ENCODE data around the gene PLA2G5. TPM values are rescaled to one million over a fixed set of nuclear protein-coding genes. Genes with fewer than 3 reads are reported as not detected.

Gene PLA2G5
- total RNA-seq, 2 experiments from 2014 or later: not detected

DNA sequence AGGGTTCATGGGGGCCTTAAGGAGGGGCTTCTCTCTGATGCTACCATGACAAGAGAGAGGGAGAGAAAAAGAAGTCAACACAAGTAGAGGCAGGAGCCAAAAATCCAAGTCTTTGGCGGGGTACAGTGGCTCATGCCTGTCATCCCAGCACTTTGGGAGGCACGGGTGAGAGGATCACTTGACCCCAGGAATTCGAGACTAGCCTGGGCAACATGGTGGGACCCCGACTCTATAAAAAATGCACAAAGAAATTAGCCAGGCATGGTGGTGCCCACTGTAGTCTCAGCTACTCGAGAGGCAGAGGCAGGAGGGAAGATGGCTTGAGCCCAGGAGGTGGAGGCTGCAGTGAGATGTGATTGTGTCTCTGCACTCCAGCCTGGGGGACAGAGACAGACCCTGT lies 8.7 kb downstream of the PLA2G5 start:
- Histone ChIP-seq H3K4me2 (ENCODE audit: low read length) (peak overlapping the region; percentile 52), H4K20me1 (ENCODE audit: insufficient read depth, low read length) (no peaks in the 10 kb centered on the region), H3K4me1 (ENCODE audit: insufficient read depth, low read length, poor library complexity, severe bottlenecking) (peaks cover 37% of the 10 kb centered on the region), H3K9me2 (ENCODE audit: insufficient read depth, low read length) (no peaks in the 10 kb centered on the region), H3K27ac (ENCODE audit: low read depth, low read length, poor library complexity, severe bottlenecking) (peak overlapping the region; percentile 8), H3K79me2 (ENCODE audit: insufficient read depth, low read depth, low read length) (no peaks in the 10 kb centered on the region), H3K4me3 (ENCODE audit: low read depth, low read length, poor library complexity, severe bottlenecking) (no peak overlapping the region), H2AFZ (ENCODE audit: low read length) (peak overlapping the region; percentile 50; the same call in 1 of the 2 replicates), H3K9me3 (ENCODE audit: low read length) (no peaks in the 10 kb centered on the region), H3K36me3 (ENCODE audit: insufficient read depth, low read length) (no peaks in the 10 kb centered on the region)
- BruUV-seq (replicated peaks): no TSS peak
- intact Hi-C loops (cut with micrococcal nuclease; ENCODE audit: unreplicated experiment): no loop called here
- no peak for TF ChIP-seq EZH2phosphoT487 (IDR thresholded peaks at IDR 0.05; ENCODE audit: borderline replicate concordance, low read depth, low read length)
- TF ChIP-seq CTCF (conservative IDR thresholded peaks at IDR 0.05; ENCODE audit: low read length): no peak
- DNase-seq (ENCODE audit: low spot score): no peak
- ChIA-PET CTCF (ENCODE audit: unreplicated experiment) (no interaction called here), POLR2A (interaction anchor here (0.7 kb wide), 3 partner anchors 36 to 506 kb away, joined by 3 to 4 read pairs (median 4); no protein-coding TSS in a partner anchor)

GRCh38 chr1:20079661-20080305 lies 9.8 kb downstream of the PLA2G5 start:
- no TSS peak for BruUV-seq (replicated peaks)
- Histone ChIP-seq H3K4me2 (ENCODE audit: low read length) (no peak overlapping the region), H3K4me3 (ENCODE audit: low read depth, low read length, poor library complexity, severe bottlenecking) (no peak overlapping the region)

More at GRCh38 chr1:20079661-20080305, 9.8 kb downstream of the PLA2G5 start:
- TF ChIP-seq CTCF (conservative IDR thresholded peaks at IDR 0.05; ENCODE audit: low read length): no peak
- no peak overlapping the region for H3K27ac ChIP-seq (ENCODE audit: low read depth, low read length, poor library complexity, severe bottlenecking)
- peaks cover 37% of the 10 kb centered on the region for H3K4me1 ChIP-seq (ENCODE audit: insufficient read depth, low read length, poor library complexity, severe bottlenecking)
- no peak for DNase-seq (ENCODE audit: low spot score)
- H3K9me2 ChIP-seq (ENCODE audit: insufficient read depth, low read length): no peaks in the 10 kb centered on the region
- H4K20me1 ChIP-seq (ENCODE audit: insufficient read depth, low read length): no peaks in the 10 kb centered on the region
- intact Hi-C loops (cut with micrococcal nuclease; ENCODE audit: unreplicated experiment): no loop called here
- no peak overlapping the region for H2AFZ ChIP-seq (ENCODE audit: low read length)
- no peaks in the 10 kb centered on the region for H3K9me3 ChIP-seq (ENCODE audit: low read length)
- H3K36me3 ChIP-seq (ENCODE audit: insufficient read depth, low read length): no peaks in the 10 kb centered on the region
- POLR2A ChIA-PET: interaction anchor here (0.7 kb wide), 3 partner anchors 34 to 505 kb away, joined by 3 to 4 read pairs (median 4); no protein-coding TSS in a partner anchor
- H3K79me2 ChIP-seq (ENCODE audit: insufficient read depth, low read depth, low read length): no peaks in the 10 kb centered on the region
- CTCF ChIA-PET (ENCODE audit: unreplicated experiment): no interaction called here
